HepG2 (cell line): Measurements from ENCODE around the gene STUB1. TPM values are rescaled to one million over a fixed set of nuclear protein-coding genes. Genes with fewer than 3 reads are reported as not detected.

Source experiments
- AGO1 ChIP-seq: fragments of 200-400 bp; formaldehyde crosslinking; IDR thresholded peaks from 2 replicates; pipeline ENCODE4 v1.6.1; 2017; ENCODE audit warnings: mild to moderate bottlenecking, low read depth, low read length, moderate library complexity; ENCODE audit not compliant: poor library complexity, severe bottlenecking
- ARNT2 ChIP-seq: sonication (generic); formaldehyde crosslinking; IDR thresholded peaks from 2 replicates; pipeline ENCODE4 v1.8.0; 2022; ENCODE audit warnings: mild to moderate bottlenecking, low read depth, missing genetic modification reagents, moderate library complexity
- ATF7-NPFF ChIP-seq: sonication (generic); formaldehyde crosslinking; IDR thresholded peaks from 2 replicates; pipeline ENCODE4 v1.8.1; 2023; ENCODE audit warnings: mild to moderate bottlenecking, low read depth, missing genetic modification reagents, moderate library complexity
- DNMT3B ChIP-seq: conservative IDR thresholded peaks from 2 replicates; pipeline ENCODE4 v1.6.1; 2016; ENCODE audit warnings: missing biosample characterization, control low read depth
- EHMT2 ChIP-seq: fragments of 200-600 bp; sonication (generic); IDR thresholded peaks from 2 replicates; pipeline ENCODE4 v1.7.0; 2017; ENCODE audit warnings: antibody characterized with exemption, low read depth, low read length, borderline replicate concordance
- ELF3 ChIP-seq: IDR thresholded peaks from 2 replicates; pipeline ENCODE4 v1.6.1; 2016; ENCODE audit warnings: missing genetic modification reagents, missing compliant biosample characterization
- HDAC2 ChIP-seq: sonication (generic); formaldehyde crosslinking; IDR thresholded peaks from 2 replicates; pipeline ENCODE4 v1.4.0; 2020; ENCODE audit warnings: missing genetic modification reagents
- MAF1 ChIP-seq: sonication (generic); formaldehyde crosslinking; IDR thresholded peaks from 2 replicates; pipeline ENCODE4 v1.5.0; 2020; ENCODE audit warnings: missing genetic modification reagents, borderline replicate concordance
- MED1 ChIP-seq: sonication (generic); formaldehyde crosslinking; IDR thresholded peaks from 2 replicates; pipeline ENCODE4 v1.4.0; 2020; ENCODE audit warnings: missing genetic modification reagents
- NFYC ChIP-seq: IDR thresholded peaks from 2 replicates; pipeline ENCODE4 v1.6.1; 2016; ENCODE audit warnings: missing genetic modification reagents, missing compliant biosample characterization
- NR2C2 ChIP-seq: sonication (generic); formaldehyde crosslinking; IDR thresholded peaks from 2 replicates; pipeline ENCODE4 v1.4.0; 2020; ENCODE audit warnings: missing genetic modification reagents, mild to moderate bottlenecking, moderate library complexity, borderline replicate concordance
- NR3C1 ChIP-seq: sonication (generic); formaldehyde crosslinking; IDR thresholded peaks from 2 replicates; pipeline ENCODE4 v1.4.0; 2020; ENCODE audit warnings: missing genetic modification reagents
- POGZ ChIP-seq: sonication (generic); formaldehyde crosslinking; IDR thresholded peaks from 2 replicates; pipeline ENCODE4 v1.4.0; 2020; ENCODE audit warnings: mild to moderate bottlenecking, missing genetic modification reagents
- RBM39 ChIP-seq: fragments of 200-400 bp; formaldehyde crosslinking; IDR thresholded peaks from one replicate; pipeline ENCODE4 v1.6.1; 2018; ENCODE audit warnings: antibody characterized with exemption, mild to moderate bottlenecking, low read depth, low read length; ENCODE audit not compliant: poor library complexity, severe bottlenecking
- SP4 ChIP-seq: sonication (generic); formaldehyde crosslinking; IDR thresholded peaks from 2 replicates; pipeline ENCODE4 v1.8.1; 2023; ENCODE audit warnings: mild to moderate bottlenecking, missing genetic modification reagents
- SRY ChIP-seq: sonication (generic); formaldehyde crosslinking; IDR thresholded peaks from 2 replicates; pipeline ENCODE4 v1.8.0; 2022; ENCODE audit warnings: mild to moderate bottlenecking, missing genetic modification reagents
- TP53 ChIP-seq: sonication (generic); formaldehyde crosslinking; conservative IDR thresholded peaks from 2 replicates; pipeline ENCODE4 v1.4.0; 2020; ENCODE audit warnings: missing genetic modification reagents
- WIZ ChIP-seq: sonication (generic); formaldehyde crosslinking; IDR thresholded peaks from 2 replicates; pipeline ENCODE4 v1.5.1; 2020; ENCODE audit warnings: mild to moderate bottlenecking, missing genetic modification reagents
- ZNF260 ChIP-seq: sonication (generic); formaldehyde crosslinking; IDR thresholded peaks from 2 replicates; pipeline ENCODE4 v1.4.0; 2020; ENCODE audit warnings: missing genetic modification reagents, low read depth, mild to moderate bottlenecking, borderline replicate concordance
- ZNF317 ChIP-seq: sonication (generic); formaldehyde crosslinking; IDR thresholded peaks from 2 replicates; pipeline ENCODE4 v1.5.0; 2020; ENCODE audit warnings: mild to moderate bottlenecking, missing genetic modification reagents
- ZNF331 ChIP-seq: sonication (generic); formaldehyde crosslinking; IDR thresholded peaks from 2 replicates; pipeline ENCODE4 v1.4.0; 2020; ENCODE audit warnings: missing genetic modification reagents
- ZNF343 ChIP-seq: sonication (generic); formaldehyde crosslinking; IDR thresholded peaks from 2 replicates; pipeline ENCODE4 v1.4.0; 2020; ENCODE audit warnings: mild to moderate bottlenecking, missing genetic modification reagents
- ZNF350 ChIP-seq: sonication (generic); formaldehyde crosslinking; IDR thresholded peaks from 2 replicates; pipeline ENCODE4 v1.4.0; 2020; ENCODE audit warnings: mild to moderate bottlenecking, low read depth, missing genetic modification reagents, borderline replicate concordance
- ZNF501 ChIP-seq: sonication (generic); formaldehyde crosslinking; IDR thresholded peaks from 2 replicates; pipeline ENCODE4 v1.5.1; 2020; ENCODE audit warnings: mild to moderate bottlenecking, moderate library complexity, missing genetic modification reagents
- ZNF546 ChIP-seq: sonication (generic); formaldehyde crosslinking; conservative IDR thresholded peaks from 2 replicates; pipeline ENCODE4 v1.8.1; 2023; ENCODE audit warnings: mild to moderate bottlenecking, missing genetic modification reagents
- ZNF556 ChIP-seq: sonication (generic); formaldehyde crosslinking; IDR thresholded peaks from 2 replicates; pipeline ENCODE4 v1.4.0; 2020; ENCODE audit warnings: mild to moderate bottlenecking, missing genetic modification reagents, borderline replicate concordance
- polyA plus RNA-seq, 8 experiments: library from polyadenylated mRNA; depleted of rRNA in 3 of 8; stranded (reverse) in 7 of 8; unstranded in 1 of 8; fragments of >200 nt; fragmentation: Illumina TruSeq in 4 of 8; extraction: Trizol in 4 of 8; gene quantifications; 2 replicates each; pipeline versions ENCODE4 v1.2.1 to v1.2.3, GENCODE V29; 2011 to 2016; ENCODE audit warnings: low read depth in 4 of 8, missing spikeins in 1 of 8, mixed read lengths in 1 of 8; ENCODE audit not compliant: insufficient read depth in 1 of 8
- total RNA-seq, 5 experiments: library from RNA; depleted of rRNA; stranded (reverse); fragments of >200 nt; fragmentation: Illumina TruSeq; extraction: Trizol; gene quantifications; 2 replicates each; pipeline ENCODE4 v1.2.3, GENCODE V29; 2016; ENCODE audit warnings: low read depth in 1 of 5
- TF ChIP-seq, protein P1 (sequence below): sonication (generic); formaldehyde crosslinking; IDR thresholded peaks from 2 replicates; pipeline ENCODE4 v1.8.0; 2022; ENCODE audit warnings: low read depth, missing genetic modification reagents
- TF ChIP-seq, protein P2 (sequence below): sonication (generic); formaldehyde crosslinking; IDR thresholded peaks from 2 replicates; pipeline ENCODE4 v1.5.0; 2020; ENCODE audit warnings: missing genetic modification reagents

Gene STUB1
- total and polyA plus RNA-seq, 2 of the 13 experiments (the other 11 are each of a cell fraction or from before 2014, with no cell fraction given), result 52.9 to 78.2 TPM

DNA sequence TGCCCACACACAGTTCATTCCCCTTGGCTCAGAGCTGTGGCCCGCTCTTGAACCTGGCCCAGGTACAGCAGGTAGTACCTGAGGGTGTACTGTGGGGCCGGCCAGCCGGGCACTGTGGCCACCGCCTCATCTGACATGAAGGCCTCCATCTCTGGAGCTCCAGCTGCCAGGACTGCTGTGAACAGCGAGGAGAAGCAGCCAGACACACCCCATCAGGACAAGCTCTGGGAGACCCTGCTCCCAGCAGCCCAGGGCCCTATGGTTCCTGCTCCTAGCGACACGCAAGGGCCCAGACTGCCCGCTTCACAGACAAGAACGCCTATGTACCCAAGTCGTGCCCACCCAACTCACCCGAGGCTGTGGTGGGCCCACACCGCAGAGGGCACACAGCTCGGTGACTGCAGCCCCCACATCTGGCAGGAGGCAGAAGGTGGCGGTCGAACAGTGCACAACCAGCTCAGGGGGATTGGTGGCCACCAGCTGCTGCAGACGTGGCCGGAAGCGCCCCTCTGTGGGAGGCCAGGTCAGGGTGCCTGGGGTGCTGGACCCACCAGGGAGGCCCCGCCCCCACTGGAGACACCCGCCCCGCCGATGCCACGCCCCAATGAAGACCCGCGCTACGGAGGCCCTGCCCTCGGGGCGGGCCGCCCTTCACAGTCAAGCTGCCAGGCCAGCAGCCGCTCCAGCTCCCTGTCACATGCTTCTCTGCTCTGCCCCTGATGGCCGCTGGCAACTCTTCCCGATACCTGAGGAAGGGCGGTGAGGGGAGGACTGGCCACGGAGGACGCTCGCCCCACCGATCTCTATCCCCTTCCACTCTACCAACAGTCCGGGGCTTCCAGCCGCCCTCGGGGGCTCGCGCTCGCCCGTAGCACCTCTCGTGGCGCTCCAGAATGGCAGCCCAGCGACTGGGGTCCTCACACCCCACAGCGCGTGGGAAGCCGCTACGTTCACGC is 1.1 kb upstream of the STUB1 start (continued):
- TF ChIP-seq SP4, result peak; percentile 82
- 0 out of 2 replicates have a peak, but pooled peaks have one; percentile 32 for TF ChIP-seq NFYC (CRISPR knock-in tag)
- peak; percentile 43; the same call in 1 of the 2 replicates for TF ChIP-seq ELF3
- 0 out of 2 replicates have a peak, but pooled peaks have one; percentile 21 for TF ChIP-seq POGZ
- no peak for TF ChIP-seq MAF1 (CRISPR knock-in tag)
- peak; percentile 31; the same call in 1 of the 2 replicates for TF ChIP-seq ZNF546 (CRISPR knock-in tag)
- no peak for TF ChIP-seq DNMT3B
- peak; percentile 76 for TF ChIP-seq ZNF501 (CRISPR knock-in tag)
- TF ChIP-seq ZNF331 (CRISPR knock-in tag), result 0 out of 2 replicates have a peak, but pooled peaks have one; percentile 37
- 0 out of 2 replicates have a peak, but pooled peaks have one; percentile 68 for TF ChIP-seq ZNF556 (CRISPR knock-in tag)
- TF ChIP-seq MED1 (CRISPR knock-in tag), result peak; percentile 44; the same call in 1 of the 2 replicates
- TF ChIP-seq EHMT2, result no peak
- TF ChIP-seq, protein P1, sequence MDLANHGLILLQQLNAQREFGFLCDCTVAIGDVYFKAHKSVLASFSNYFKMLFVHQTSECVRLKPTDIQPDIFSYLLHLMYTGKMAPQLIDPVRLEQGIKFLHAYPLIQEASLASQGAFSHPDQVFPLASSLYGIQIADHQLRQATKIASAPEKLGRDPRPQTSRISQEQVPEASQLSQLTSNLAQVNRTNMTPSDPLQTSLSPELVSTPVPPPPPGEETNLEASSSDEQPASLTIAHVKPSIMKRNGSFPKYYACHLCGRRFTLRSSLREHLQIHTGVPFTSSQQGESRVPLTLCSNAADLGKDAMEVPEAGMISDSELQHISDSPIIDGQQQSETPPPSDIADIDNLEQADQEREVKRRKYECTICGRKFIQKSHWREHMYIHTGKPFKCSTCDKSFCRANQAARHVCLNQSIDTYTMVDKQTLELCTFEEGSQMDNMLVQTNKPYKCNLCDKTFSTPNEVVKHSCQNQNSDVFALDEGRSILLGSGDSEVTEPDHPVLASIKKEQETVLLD (CRISPR knock-in tag), result peak; percentile 65
- no peak for TF ChIP-seq TP53 (CRISPR knock-in tag)
- TF ChIP-seq AGO1, result peak; percentile 29
- peak; percentile 47; the same call in 1 of the 2 replicates for TF ChIP-seq ZNF350 (CRISPR knock-in tag)
- TF ChIP-seq RBM39, result peak; percentile 11
- TF ChIP-seq, protein P2, sequence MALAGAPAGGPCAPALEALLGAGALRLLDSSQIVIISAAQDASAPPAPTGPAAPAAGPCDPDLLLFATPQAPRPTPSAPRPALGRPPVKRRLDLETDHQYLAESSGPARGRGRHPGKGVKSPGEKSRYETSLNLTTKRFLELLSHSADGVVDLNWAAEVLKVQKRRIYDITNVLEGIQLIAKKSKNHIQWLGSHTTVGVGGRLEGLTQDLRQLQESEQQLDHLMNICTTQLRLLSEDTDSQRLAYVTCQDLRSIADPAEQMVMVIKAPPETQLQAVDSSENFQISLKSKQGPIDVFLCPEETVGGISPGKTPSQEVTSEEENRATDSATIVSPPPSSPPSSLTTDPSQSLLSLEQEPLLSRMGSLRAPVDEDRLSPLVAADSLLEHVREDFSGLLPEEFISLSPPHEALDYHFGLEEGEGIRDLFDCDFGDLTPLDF (CRISPR knock-in tag), result no peak
- TF ChIP-seq NR3C1 (CRISPR knock-in tag), result no peak
- 0 out of 2 replicates have a peak, but pooled peaks have one; percentile 45 for TF ChIP-seq ARNT2
- no peak for TF ChIP-seq ZNF343 (CRISPR knock-in tag)
- TF ChIP-seq ATF7-NPFF (CRISPR knock-in tag), result peak; percentile 71
- peak; percentile 79 for TF ChIP-seq SRY (CRISPR knock-in tag)
- TF ChIP-seq HDAC2 (CRISPR knock-in tag), result no peak
- TF ChIP-seq NR2C2 (CRISPR knock-in tag), result 0 out of 2 replicates have a peak, but pooled peaks have one; percentile 29
- TF ChIP-seq WIZ, result 0 out of 2 replicates have a peak, but pooled peaks have one; percentile 65
- TF ChIP-seq ZNF260 (CRISPR knock-in tag), result 0 out of 2 replicates have a peak, but pooled peaks have one; percentile 26
- peak; percentile 46; the same call in 1 of the 2 replicates for TF ChIP-seq ZNF317 (CRISPR knock-in tag)
